T-helper 2 cell treated with Interferon-gamma antibody and Interleukin-4, amounts not matched to agents 5 μg/mL and 100 μg/mL, for 36 hours (primary cell): ENCODE data around the gene INO80E.
"Not testable (repeated sequence)": the region's sequence is repeated elsewhere in the genome, so short reads cannot be mapped to it uniquely, and the experiment has no call there.

Source experiments
- DNase-seq: peaks from one replicate; pipeline ENCODE4 v3.0.0; 2021; ENCODE audit warnings: low spot score
- H3K27ac Mint-ChIP-seq: one replicate; pipeline ENCODE4 v1.8.0; 2021; ENCODE audit warnings: mild to moderate bottlenecking, mixed read lengths
- H3K27me3 Mint-ChIP-seq: one replicate; pipeline ENCODE4 v1.8.0; 2021; ENCODE audit warnings: low read depth, mixed read lengths
- H3K36me3 Mint-ChIP-seq: one replicate; pipeline ENCODE4 v1.8.0; 2021; ENCODE audit warnings: low read depth, mixed read lengths
- H3K4me1 Mint-ChIP-seq: one replicate; pipeline ENCODE4 v1.8.0; 2021; ENCODE audit warnings: low read depth, mixed read lengths
- H3K4me3 Mint-ChIP-seq: one replicate; pipeline ENCODE4 v1.8.0; 2022; ENCODE audit warnings: mild to moderate bottlenecking, moderate library complexity, mixed read lengths
- H3K9me3 Mint-ChIP-seq: one replicate; pipeline ENCODE4 v1.8.0; 2021; ENCODE audit warnings: mixed read lengths

Gene INO80E

DNA sequence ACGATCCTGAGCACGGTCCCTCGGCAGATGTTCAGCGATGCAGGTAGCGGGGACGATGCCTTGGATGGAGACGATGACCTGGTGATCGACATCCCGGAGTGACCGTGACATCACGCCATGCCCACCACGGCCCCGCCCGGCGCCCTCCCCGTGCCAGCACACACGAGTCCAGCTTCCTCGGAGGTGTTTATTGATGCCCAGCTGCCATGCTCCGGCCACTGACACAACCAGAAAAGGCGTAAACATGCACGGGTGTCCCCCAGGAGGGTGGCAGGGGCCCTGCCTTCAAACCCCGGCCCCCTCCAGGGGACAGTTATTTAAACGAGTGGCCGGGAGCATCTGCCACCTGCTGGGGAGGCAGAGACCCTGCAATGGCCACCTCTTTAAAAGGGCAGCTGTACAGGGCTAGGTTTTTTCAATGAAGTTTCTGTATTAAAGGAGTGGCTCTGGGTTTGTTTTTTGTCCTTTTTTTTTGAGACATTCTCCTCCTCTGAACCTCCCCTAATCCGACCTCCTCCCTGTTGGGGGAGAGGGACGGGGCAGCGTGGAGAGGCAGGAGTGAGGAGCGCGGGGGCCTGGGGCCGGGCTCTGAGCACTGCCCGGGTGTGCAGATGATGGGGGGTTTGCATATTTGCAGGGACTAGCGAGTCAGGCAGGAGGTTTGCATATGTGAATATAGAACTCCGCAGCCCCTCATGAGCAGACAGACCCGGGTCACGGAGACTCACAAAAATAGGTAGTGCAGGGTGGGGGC lies 9.5 kb downstream of the INO80E start:
- H3K9me3 Mint-ChIP-seq = no peaks in the 10 kb centered on the region
- peaks cover 1% of the 10 kb centered on the region for H3K4me1 Mint-ChIP-seq
- no peak overlapping the region for H3K4me3 Mint-ChIP-seq
- peaks cover 16% of the 10 kb centered on the region for H3K36me3 Mint-ChIP-seq
- no peak overlapping the region for H3K27ac Mint-ChIP-seq
- DNase-seq = no peak
- peaks cover 14% of the 10 kb centered on the region for H3K27me3 Mint-ChIP-seq

GRCh38 chr16:30006095-30006473 lies 10.0 kb downstream of the INO80E start:
- Mint-ChIP-seq H3K36me3 (peaks cover 15% of the 10 kb centered on the region), H3K4me1 (peaks cover 2% of the 10 kb centered on the region), H3K4me3 (no peak overlapping the region), H3K27ac (no peak overlapping the region), H3K27me3 (peaks cover 16% of the 10 kb centered on the region), H3K9me3 (no peaks in the 10 kb centered on the region)
- DNase-seq = no peak

DNA sequence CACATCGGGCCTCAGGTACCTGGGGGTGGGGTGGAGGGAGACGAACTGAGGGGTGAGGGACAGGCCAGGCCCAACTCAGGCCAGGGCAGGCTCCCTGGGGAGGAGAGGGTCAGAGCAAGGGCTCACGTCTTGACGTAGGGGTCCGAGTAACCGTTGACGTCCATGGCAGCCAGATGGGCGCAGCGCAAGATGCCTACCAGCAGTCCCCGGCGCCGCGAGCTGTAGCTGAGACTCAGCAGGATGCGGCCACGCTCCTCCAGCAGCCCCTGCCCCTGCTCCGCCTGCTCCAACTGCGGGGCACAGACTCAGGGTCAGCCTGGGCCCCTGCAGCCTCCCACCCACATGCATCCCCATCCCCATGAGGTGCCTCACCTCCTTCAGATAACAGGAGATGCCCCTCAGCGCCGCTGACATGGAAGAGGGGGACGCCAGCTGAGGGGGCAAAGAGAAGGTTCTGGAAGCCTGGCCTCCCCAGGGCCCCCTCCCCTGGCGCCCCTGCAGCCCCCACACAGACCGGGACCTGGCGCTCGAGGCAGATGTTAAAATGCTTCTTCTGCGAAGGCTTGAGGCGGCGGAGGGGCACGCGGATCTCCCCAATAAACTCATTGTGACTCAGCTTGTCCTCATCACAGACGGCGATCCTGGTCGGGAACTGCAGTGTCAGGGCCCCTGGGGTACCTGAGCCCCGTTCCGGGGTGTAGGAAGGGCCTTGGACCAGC lies 10.8 kb downstream of the INO80E start:
- no peak for DNase-seq
- Mint-ChIP-seq H3K9me3 (no peaks in the 10 kb centered on the region), H3K4me3 (no peak overlapping the region), H3K4me1 (peaks cover 2% of the 10 kb centered on the region), H3K36me3 (peaks cover 14% of the 10 kb centered on the region), H3K27ac (no peak overlapping the region), H3K27me3 (peaks cover 20% of the 10 kb centered on the region)

DNA sequence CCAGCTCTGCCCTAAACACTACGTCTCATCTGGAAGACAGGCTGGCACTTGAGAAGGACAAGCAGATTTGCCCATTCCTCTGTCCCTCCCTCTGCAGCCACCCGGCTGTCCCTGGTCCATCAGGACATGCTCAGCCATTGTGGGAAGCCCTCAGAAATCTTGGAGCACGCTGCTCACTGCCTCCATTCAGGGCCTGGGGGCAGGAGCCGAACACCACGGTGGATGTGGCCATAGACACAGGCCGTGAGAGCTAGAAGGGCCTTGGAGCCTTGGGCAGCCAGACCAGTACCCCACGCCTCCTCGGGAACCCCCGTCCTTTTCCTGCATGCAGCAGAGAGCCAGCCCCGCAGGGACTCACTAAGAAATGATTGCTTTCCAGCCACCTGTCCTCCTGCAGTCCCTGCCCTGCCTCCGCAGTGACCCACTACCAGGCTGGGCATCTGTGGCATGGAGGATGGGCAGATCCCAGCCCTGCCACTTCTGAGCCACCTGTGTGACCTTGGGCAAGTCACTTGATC lies 11.4 kb downstream of the INO80E start:
- DNase-seq = no peak
- peaks cover 4% of the 10 kb centered on the region for H3K4me1 Mint-ChIP-seq
- H3K4me3 Mint-ChIP-seq = no peak overlapping the region
- peaks cover 8% of the 10 kb centered on the region for H3K36me3 Mint-ChIP-seq
- H3K9me3 Mint-ChIP-seq = no peaks in the 10 kb centered on the region
- H3K27me3 Mint-ChIP-seq = peaks cover 26% of the 10 kb centered on the region
- H3K27ac Mint-ChIP-seq = no peak overlapping the region

GRCh38 chr16:30009085-30009862 lies 13.2 kb downstream of the INO80E start:
- Mint-ChIP-seq H3K9me3 (no peaks in the 10 kb centered on the region), H3K36me3 (peaks cover 2% of the 10 kb centered on the region), H3K27me3 (peaks cover 35% of the 10 kb centered on the region), H3K4me1 (peaks cover 4% of the 10 kb centered on the region), H3K27ac (no peak overlapping the region), H3K4me3 (peak overlapping the region; percentile 24)
- DNase-seq = no peak

- Mint-ChIP-seq H3K9me3 (no peaks in the 10 kb centered on the region), H3K4me1 (peaks cover 4% of the 10 kb centered on the region), H3K27ac (no peak overlapping the region), H3K36me3 (peaks cover 2% of the 10 kb centered on the region), H3K27me3 (peaks cover 40% of the 10 kb centered on the region), H3K4me3 (peak overlapping the region; percentile 72)
- DNase-seq = no peak
These were observed 14.2 kb downstream of the INO80E start for GRCh38 chr16:30009990-30010843.

- Mint-ChIP-seq H3K4me3 (peak within 1 kb of the TSS; percentile 80), H3K27me3 (peaks cover 45% of the 10 kb centered on the region), H3K27ac (no peak within 1 kb of the TSS), H3K9me3 (no peaks in the 10 kb centered on the region), H3K4me1 (peaks cover 4% of the 10 kb centered on the region), H3K36me3 (peaks cover 2% of the 10 kb centered on the region)
- no peak for DNase-seq
These were observed 15.0 kb downstream of the INO80E start, which contains the start of gene DOC2A for GRCh38 chr16:30010844-30011713. DOC2A (minus strand) TSS chr16:30011027; CDS start chr16:30010222, 805 bp downstream.

GRCh38 chr16:30011714-30012504 lies 15.9 kb downstream of the INO80E start:
- Mint-ChIP-seq H3K36me3 (peaks cover 2% of the 10 kb centered on the region), H3K4me1 (peaks cover 4% of the 10 kb centered on the region), H3K27me3 (peaks cover 48% of the 10 kb centered on the region), H3K9me3 (no peaks in the 10 kb centered on the region), H3K27ac (no peak overlapping the region), H3K4me3 (peak overlapping the region; percentile 80)
- no peak for DNase-seq

- H3K4me3 Mint-ChIP-seq, H3K4me1 Mint-ChIP-seq, H3K36me3 Mint-ChIP-seq, H3K9me3 Mint-ChIP-seq, H3K27ac Mint-ChIP-seq, DNase-seq: not testable (repeated sequence)
- peaks cover 48% of the 10 kb centered on the region for H3K27me3 Mint-ChIP-seq
These were observed 16.6 kb downstream of the INO80E start for GRCh38 chr16:30012598-30012997.

DNA sequence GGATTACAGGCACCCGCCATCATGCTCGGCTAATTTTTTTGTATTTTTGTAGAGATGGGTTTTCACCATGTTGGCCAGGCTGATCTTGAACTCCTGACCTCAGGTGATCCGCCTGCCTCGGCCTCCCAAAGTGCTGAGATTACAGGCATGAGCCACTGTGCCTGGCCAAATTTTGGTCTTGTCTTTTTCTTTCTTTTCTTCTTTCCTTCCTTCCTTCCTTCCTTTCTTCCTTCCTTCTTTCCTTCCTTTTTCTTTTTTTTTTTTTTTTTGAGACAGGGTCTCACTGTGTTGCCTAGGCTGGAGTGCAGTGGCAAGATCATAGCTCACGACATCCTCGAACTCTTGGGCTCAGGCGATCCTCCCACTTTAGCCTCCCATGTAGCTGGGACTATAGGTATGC lies 19.4 kb downstream of the INO80E start:
- not testable (repeated sequence) for H3K27ac Mint-ChIP-seq, DNase-seq, H3K4me1 Mint-ChIP-seq, H3K9me3 Mint-ChIP-seq, H3K4me3 Mint-ChIP-seq, H3K36me3 Mint-ChIP-seq
- H3K27me3 Mint-ChIP-seq = peaks cover 44% of the 10 kb centered on the region

- Mint-ChIP-seq H3K4me1 (peaks cover 9% of the 10 kb centered on the region), H3K27me3 (peaks cover 45% of the 10 kb centered on the region)
- no peak for DNase-seq
These were observed 20.7 kb downstream of the INO80E start for GRCh38 chr16:30016555-30017276.

More at GRCh38 chr16:30016555-30017276, 20.7 kb downstream of the INO80E start:
- Mint-ChIP-seq H3K9me3 (no peaks in the 10 kb centered on the region), H3K36me3 (no peaks in the 10 kb centered on the region), H3K27ac (no peak overlapping the region), H3K4me3 (no peak overlapping the region)
